ENCODE measurements around the gene GPR176.

DNA sequence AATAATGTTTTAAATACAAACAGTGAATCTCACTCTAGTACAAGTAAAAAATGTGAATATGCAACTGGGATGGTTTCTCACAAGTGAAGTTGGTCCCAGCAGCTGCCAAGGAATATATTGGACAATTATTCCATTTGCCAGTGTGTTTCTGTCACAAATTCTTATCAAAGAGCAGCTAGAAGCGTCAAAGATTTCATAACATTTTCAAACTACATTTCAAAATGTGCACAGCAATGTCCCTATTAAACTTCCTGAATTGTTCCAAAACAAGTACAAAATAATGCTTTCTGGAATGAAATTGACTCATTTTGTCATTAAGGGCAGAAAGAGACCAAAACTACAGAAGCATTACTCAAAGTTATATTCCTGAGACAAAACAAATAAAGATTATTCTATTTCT lies 38.3 kb downstream of the GPR176 start:
- TF ChIP-seq, protein P1, sequence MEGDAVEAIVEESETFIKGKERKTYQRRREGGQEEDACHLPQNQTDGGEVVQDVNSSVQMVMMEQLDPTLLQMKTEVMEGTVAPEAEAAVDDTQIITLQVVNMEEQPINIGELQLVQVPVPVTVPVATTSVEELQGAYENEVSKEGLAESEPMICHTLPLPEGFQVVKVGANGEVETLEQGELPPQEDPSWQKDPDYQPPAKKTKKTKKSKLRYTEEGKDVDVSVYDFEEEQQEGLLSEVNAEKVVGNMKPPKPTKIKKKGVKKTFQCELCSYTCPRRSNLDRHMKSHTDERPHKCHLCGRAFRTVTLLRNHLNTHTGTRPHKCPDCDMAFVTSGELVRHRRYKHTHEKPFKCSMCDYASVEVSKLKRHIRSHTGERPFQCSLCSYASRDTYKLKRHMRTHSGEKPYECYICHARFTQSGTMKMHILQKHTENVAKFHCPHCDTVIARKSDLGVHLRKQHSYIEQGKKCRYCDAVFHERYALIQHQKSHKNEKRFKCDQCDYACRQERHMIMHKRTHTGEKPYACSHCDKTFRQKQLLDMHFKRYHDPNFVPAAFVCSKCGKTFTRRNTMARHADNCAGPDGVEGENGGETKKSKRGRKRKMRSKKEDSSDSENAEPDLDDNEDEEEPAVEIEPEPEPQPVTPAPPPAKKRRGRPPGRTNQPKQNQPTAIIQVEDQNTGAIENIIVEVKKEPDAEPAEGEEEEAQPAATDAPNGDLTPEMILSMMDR (IDR thresholded peaks at IDR 0.05; ENCODE audit: insufficient read depth, low read depth, low read length) = no peak
- no peak for TF ChIP-seq EZH2 (IDR thresholded peaks at IDR 0.05; ENCODE audit: insufficient read depth, low read length)

Measured in astrocyte (in vitro differentiated cells and primary cell).